HepG2 (cell line): Measurements from ENCODE around the gene ZBTB48. TPM values are rescaled to one million over a fixed set of nuclear protein-coding genes. Genes with fewer than 3 reads are reported as not detected.

Source experiments
- ATAC-seq: fragments of 200-7000 bp; cut with Tn5 transposase; 3 replicates; pipeline ENCODE4 v1.9.1; 2020; ENCODE audit warnings: mild to moderate bottlenecking, moderate library complexity
- BruUV-seq: library from RNA; stranded (reverse); fragments of 400-500 nt; replicated peaks from 2 replicates; lab custom pipeline; 2021; lab: Mats Ljungman, UMichigan
- CTCF ChIA-PET: fragments of 300-600 bp; formaldehyde crosslinking; extraction: SDS; loops from one replicate; lab custom pipeline; 2021; ENCODE audit warnings: low total read pairs, inconsistent platforms, low intra/inter-chr PET ratio; lab: Yijun Ruan, JAX
- POLR2A ChIA-PET: fragments of 350-600 bp; sonication (Branson Sonifier 250); formaldehyde crosslinking; loops from one replicate; lab custom pipeline; 2020; ENCODE audit warnings: antibody characterized with exemption, inconsistent platforms; lab: Yijun Ruan, JAX
- DNase-seq: peaks from one replicate; pipeline ENCODE4 v3.0.0-alpha.2; 2015; ENCODE audit warnings: low spot score
- FAIRE-seq: peaks from 3 replicates; lab custom pipeline; 2011; peaks lifted over from hg19 to GRCh38; lab: Jason Lieb, UNC
- H2AFZ ChIP-seq: one replicate; pipeline ENCODE4 v1.6.1; 2011; ENCODE audit warnings: low read length, inconsistent platforms
- H3K27ac ChIP-seq: fragments of 300-600 bp; 3 replicates; pipeline ENCODE4 v1.8.0; 2011; ENCODE audit warnings: mixed run types, mild to moderate bottlenecking, mixed read lengths, low read length, inconsistent platforms; ENCODE audit not compliant: insufficient read depth; ENCODE audit errors: extremely low read length
- H3K27me3 ChIP-seq, 2 experiments: fragments of 200-600 bp in 1 of 2; 2 replicates in 1 of 2; 3 replicates in 1 of 2; pipeline versions ENCODE4 v1.6.0 to v1.8.0; 2011; ENCODE audit warnings: low read length in 2 of 2, mild to moderate bottlenecking in 2 of 2, moderate library complexity in 2 of 2, inconsistent platforms in 1 of 2; ENCODE audit not compliant: insufficient read depth in 2 of 2, control insufficient read depth in 1 of 2
- H3K36me3 ChIP-seq, 2 experiments: fragments of 200-600 bp in 1 of 2; replicated peaks in 1 of 2; 2 replicates in 1 of 2; 3 replicates in 1 of 2; pipeline versions ENCODE4 v1.5.1 to v1.8.0; 2011; ENCODE audit warnings: low read length in 2 of 2, inconsistent platforms in 1 of 2; ENCODE audit not compliant: insufficient read depth in 2 of 2, control insufficient read depth in 1 of 2
- H3K4me1 ChIP-seq: 2 replicates; pipeline ENCODE4 v1.5.1; 2012; ENCODE audit warnings: low read length, inconsistent platforms; ENCODE audit not compliant: insufficient read depth
- H3K4me2 ChIP-seq: 2 replicates; pipeline ENCODE4 v1.6.0; 2011; ENCODE audit warnings: low read depth, low read length, inconsistent platforms
- H3K4me3 ChIP-seq, 3 experiments: fragments of 200-600 bp in 1 of 3; sonication (generic), shearing (Covaris generic) in 1 of 3; replicated peaks in 1 of 3; 2 replicates each; pipeline ENCODE4 v1.5.1; 2011 to 2016; ENCODE audit warnings: low read length in 3 of 3, inconsistent platforms in 2 of 3, low read depth in 2 of 3, mild to moderate bottlenecking in 2 of 3, control low read depth in 1 of 3, mixed read lengths in 1 of 3; ENCODE audit not compliant: insufficient read depth in 1 of 3
- H3K79me2 ChIP-seq: one replicate; pipeline ENCODE4 v1.6.1; 2011; ENCODE audit warnings: low read length, inconsistent platforms; ENCODE audit not compliant: insufficient read depth
- H3K9ac ChIP-seq: 2 replicates; pipeline ENCODE4 v1.6.0; 2011; ENCODE audit warnings: mild to moderate bottlenecking, low read depth, low read length, inconsistent platforms; ENCODE audit not compliant: insufficient read depth
- H3K9me3 ChIP-seq: 2 replicates; pipeline ENCODE4 v1.5.1; 2012; ENCODE audit warnings: mild to moderate bottlenecking, low read length
- H4K20me1 ChIP-seq: 2 replicates; pipeline ENCODE4 v1.6.0; 2011; ENCODE audit warnings: inconsistent platforms, mild to moderate bottlenecking, low read length, moderate library complexity; ENCODE audit not compliant: insufficient read depth
- ARNT2 ChIP-seq: sonication (generic); formaldehyde crosslinking; IDR thresholded peaks from 2 replicates; pipeline ENCODE4 v1.8.0; 2022; ENCODE audit warnings: mild to moderate bottlenecking, low read depth, missing genetic modification reagents, moderate library complexity
- ATF2 ChIP-seq: sonication (generic); formaldehyde crosslinking; IDR thresholded peaks from 2 replicates; pipeline ENCODE4 v1.4.0; 2020; ENCODE audit warnings: missing genetic modification reagents
- SP4 ChIP-seq: sonication (generic); formaldehyde crosslinking; IDR thresholded peaks from 2 replicates; pipeline ENCODE4 v1.8.1; 2023; ENCODE audit warnings: mild to moderate bottlenecking, missing genetic modification reagents
- THAP9 ChIP-seq: sonication (generic); formaldehyde crosslinking; IDR thresholded peaks from 2 replicates; pipeline ENCODE4; 2020; ENCODE audit warnings: missing genetic modification reagents, mild to moderate bottlenecking, borderline replicate concordance
- ZBTB20 ChIP-seq: sonication (generic); formaldehyde crosslinking; IDR thresholded peaks from 2 replicates; pipeline ENCODE4 v1.8.1; 2023; ENCODE audit warnings: missing genetic modification reagents, low read depth, mild to moderate bottlenecking, borderline replicate concordance
- ZNF253 ChIP-seq: sonication (generic); formaldehyde crosslinking; IDR thresholded peaks from 2 replicates; pipeline ENCODE4 v1.8.0; 2022; ENCODE audit warnings: mild to moderate bottlenecking, missing genetic modification reagents, borderline replicate concordance
- ZNF704 ChIP-seq: sonication (generic); formaldehyde crosslinking; IDR thresholded peaks from 2 replicates; pipeline ENCODE4 v1.8.1; 2023; ENCODE audit warnings: mild to moderate bottlenecking, inconsistent platforms, moderate library complexity, missing genetic modification reagents, borderline replicate concordance
- ZNF891 ChIP-seq: sonication (generic); formaldehyde crosslinking; IDR thresholded peaks from 2 replicates; pipeline ENCODE4 v1.5.0; 2020; ENCODE audit warnings: mild to moderate bottlenecking, missing genetic modification reagents
- WGBS: methylation state at CpG from one replicate; pipeline ENCODE4 v1.1.6; 2017; ENCODE audit warnings: low lambda C conversion rate; 5-methylcytosine and 5-hydroxymethylcytosine counted together
- in situ Hi-C: cut with HindIII; loops from 2 replicates; pipeline ENCODE4 v1.10.0; 2017; ENCODE audit warnings: low pct_unique_long_range_greater_than_20kb; ENCODE audit not compliant: extremely low pct_ligation_motif_present
- intact Hi-C: fragments of 100-400 bp; cut with micrococcal nuclease; formaldehyde crosslinking; loops from one replicate; pipeline ENCODE4 v1.10.0; 2022; ENCODE audit not compliant: unreplicated experiment
- polyA plus RNA-seq, 8 experiments: library from polyadenylated mRNA; depleted of rRNA in 3 of 8; stranded (reverse) in 7 of 8; unstranded in 1 of 8; fragments of >200 nt; fragmentation: Illumina TruSeq in 4 of 8; extraction: Trizol in 4 of 8; gene quantifications; 2 replicates each; pipeline versions ENCODE4 v1.2.1 to v1.2.3, GENCODE V29; 2011 to 2016; ENCODE audit warnings: low read depth in 4 of 8, missing spikeins in 1 of 8, mixed read lengths in 1 of 8; ENCODE audit not compliant: insufficient read depth in 1 of 8
- total RNA-seq, 5 experiments: library from RNA; depleted of rRNA; stranded (reverse); fragments of >200 nt; fragmentation: Illumina TruSeq; extraction: Trizol; gene quantifications; 2 replicates each; pipeline ENCODE4 v1.2.3, GENCODE V29; 2016; ENCODE audit warnings: low read depth in 1 of 5
- TF ChIP-seq, protein P1 (sequence below): sonication (generic); formaldehyde crosslinking; IDR thresholded peaks from 2 replicates; pipeline ENCODE4 v1.5.0; 2020; ENCODE audit warnings: mild to moderate bottlenecking, missing genetic modification reagents, borderline replicate concordance

The ZBTB48 gene
- total and polyA plus RNA-seq, 2 of the 13 experiments (the other 11 are each of a cell fraction or from before 2014, with no cell fraction given): 13.0 to 17.1 TPM

- TF ChIP-seq ZNF891 (peak; percentile 32; the same call in 1 of the 2 replicates), ATF2 (0 out of 2 replicates have a peak, but pooled peaks have one; percentile 32)
- TF ChIP-seq, protein P1, sequence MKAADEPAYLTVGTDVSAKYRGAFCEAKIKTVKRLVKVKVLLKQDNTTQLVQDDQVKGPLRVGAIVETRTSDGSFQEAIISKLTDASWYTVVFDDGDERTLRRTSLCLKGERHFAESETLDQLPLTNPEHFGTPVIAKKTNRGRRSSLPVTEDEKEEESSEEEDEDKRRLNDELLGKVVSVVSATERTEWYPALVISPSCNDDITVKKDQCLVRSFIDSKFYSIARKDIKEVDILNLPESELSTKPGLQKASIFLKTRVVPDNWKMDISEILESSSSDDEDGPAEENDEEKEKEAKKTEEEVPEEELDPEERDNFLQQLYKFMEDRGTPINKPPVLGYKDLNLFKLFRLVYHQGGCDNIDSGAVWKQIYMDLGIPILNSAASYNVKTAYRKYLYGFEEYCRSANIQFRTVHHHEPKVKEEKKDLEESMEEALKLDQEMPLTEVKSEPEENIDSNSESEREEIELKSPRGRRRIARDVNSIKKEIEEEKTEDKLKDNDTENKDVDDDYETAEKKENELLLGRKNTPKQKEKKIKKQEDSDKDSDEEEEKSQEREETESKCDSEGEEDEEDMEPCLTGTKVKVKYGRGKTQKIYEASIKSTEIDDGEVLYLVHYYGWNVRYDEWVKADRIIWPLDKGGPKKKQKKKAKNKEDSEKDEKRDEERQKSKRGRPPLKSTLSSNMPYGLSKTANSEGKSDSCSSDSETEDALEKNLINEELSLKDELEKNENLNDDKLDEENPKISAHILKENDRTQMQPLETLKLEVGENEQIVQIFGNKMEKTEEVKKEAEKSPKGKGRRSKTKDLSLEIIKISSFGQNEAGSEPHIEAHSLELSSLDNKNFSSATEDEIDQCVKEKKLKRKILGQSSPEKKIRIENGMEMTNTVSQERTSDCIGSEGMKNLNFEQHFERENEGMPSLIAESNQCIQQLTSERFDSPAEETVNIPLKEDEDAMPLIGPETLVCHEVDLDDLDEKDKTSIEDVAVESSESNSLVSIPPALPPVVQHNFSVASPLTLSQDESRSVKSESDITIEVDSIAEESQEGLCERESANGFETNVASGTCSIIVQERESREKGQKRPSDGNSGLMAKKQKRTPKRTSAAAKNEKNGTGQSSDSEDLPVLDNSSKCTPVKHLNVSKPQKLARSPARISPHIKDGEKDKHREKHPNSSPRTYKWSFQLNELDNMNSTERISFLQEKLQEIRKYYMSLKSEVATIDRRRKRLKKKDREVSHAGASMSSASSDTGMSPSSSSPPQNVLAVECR (CRISPR knock-in tag): 0 out of 2 replicates have a peak, but pooled peaks have one; percentile 57
Observed at GRCh38 chr1:6612641-6613360, 33.0 kb downstream of the ZBTB48 start (continued).

DNA sequence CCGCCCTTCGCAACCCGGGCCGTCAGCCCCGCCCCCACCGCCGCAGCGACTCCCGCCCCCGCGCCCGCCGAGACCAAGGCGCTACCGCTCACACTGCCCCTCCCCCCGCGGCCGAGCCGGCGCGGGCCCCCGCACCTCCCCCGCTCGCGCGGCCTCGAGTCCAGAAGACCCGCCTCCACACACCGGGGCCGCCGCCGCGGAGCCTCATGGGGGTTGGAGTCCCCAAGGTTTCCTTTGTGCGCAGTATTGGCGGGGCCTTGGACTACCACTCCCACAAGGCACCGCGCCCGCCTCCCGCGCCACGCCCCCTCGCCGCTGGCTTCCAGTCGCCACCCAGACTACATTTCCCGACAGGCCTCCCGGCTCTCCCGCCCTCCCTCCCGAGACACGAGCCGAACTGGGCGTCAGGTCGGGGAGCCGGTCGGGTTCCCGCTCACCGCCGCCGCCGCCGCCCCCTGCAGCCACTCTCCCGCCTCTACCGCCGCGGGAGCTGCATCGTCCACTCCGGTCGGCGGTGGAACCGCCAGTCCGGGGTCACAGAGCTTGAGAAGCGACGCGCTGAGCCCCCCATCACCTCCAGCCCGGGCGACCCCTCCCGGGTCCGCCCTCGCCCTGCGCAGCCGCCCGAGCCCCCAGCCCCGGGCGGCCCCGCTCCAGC, 33.7 kb downstream of the ZBTB48 start, which contains the start of gene PHF13:
Gene PHF13, plus strand, starts transcription at position 371 of the 658 bp plus-strand sequence. CDS start 336 bp downstream, outside the sequence.
- Histone ChIP-seq H3K9ac (peak within 1 kb of the TSS; percentile 80), H2AFZ (no peak within 1 kb of the TSS), H3K36me3 (peaks cover 0 to 19% of the 10 kb centered on the region in 2 experiments; a peak in 2 of 5 replicates), H3K9me3 (no peaks in the 10 kb centered on the region), H3K4me2 (peak within 1 kb of the TSS; percentile 87), H3K27ac (peak within 1 kb of the TSS; percentile 87), H3K4me1 (peaks cover 46% of the 10 kb centered on the region), H3K27me3 (no peaks in the 10 kb centered on the region; a peak in 1 of 5 replicates), H3K4me3 (peak within 1 kb of the TSS; percentile 84 to 97 (median 92)), H3K79me2 (peaks cover 27% of the 10 kb centered on the region), H4K20me1 (no peaks in the 10 kb centered on the region; the same call in 1 of the 2 replicates)
- ATAC-seq (peak; percentile 92), FAIRE-seq (peak; percentile 36), DNase-seq (peak; percentile 97)
- WGBS: 0% methylated on average over 7 of the region's 84 CpGs
- BruUV-seq: no TSS peak
- intact Hi-C loops (loop anchor here (1.0 kb wide), 1 partner anchor 9 kb away; no protein-coding TSS in a partner anchor), in situ Hi-C loops (no loop called here)
- POLR2A ChIA-PET: interaction anchor here (5.6 kb wide), 1 partner anchor 12 kb away, joined by 60 read pairs; the partner anchor contains the start of gene KLHL21
- CTCF ChIA-PET: no interaction called here
- TF ChIP-seq THAP9 (CRISPR knock-in tag) (no peak), ZBTB20 (CRISPR knock-in tag) (no peak), ARNT2 (CRISPR knock-in tag) (peak; percentile 41), ZNF704 (no peak), ZNF253 (no peak), SP4 (peak; percentile 98)
